D341Med (cell line): Measurements from ENCODE around the gene SLC25A25.
A peak's percentile ranks its signal among the peaks of the same experiment; 100 is the strongest.

Source experiments
- DNase-seq: peaks from one replicate; pipeline ENCODE4 v3.0.0; 2012; ENCODE audit warnings: low spot score

The SLC25A25 gene

GRCh38 chr9:128072144-128073021 is 4.4 kb downstream of the SLC25A25 start:
- no peak for DNase-seq

- DNase-seq, result no peak
Observed at GRCh38 chr9:128073253-128073886, 5.3 kb downstream of the SLC25A25 start.

GRCh38 chr9:128077847-128078503 is 9.9 kb downstream of the SLC25A25 start:
- no peak for DNase-seq

- no peak for DNase-seq
Observed at GRCh38 chr9:128078504-128079434, 10.7 kb downstream of the SLC25A25 start.

- DNase-seq, result no peak
Observed at GRCh38 chr9:128080206-128080605, 12.2 kb downstream of the SLC25A25 start.

- DNase-seq, result no peak
Observed at GRCh38 chr9:128081056-128081455, 13.0 kb downstream of the SLC25A25 start.

- DNase-seq, result no peak
Observed at GRCh38 chr9:128082151-128082550, 14.1 kb downstream of the SLC25A25 start.

- no peak for DNase-seq
Observed at GRCh38 chr9:128084746-128085145, 16.7 kb downstream of the SLC25A25 start.

GRCh38 chr9:128085943-128086342 is 17.9 kb downstream of the SLC25A25 start:
- no peak for DNase-seq

- DNase-seq, result no peak
Observed at GRCh38 chr9:128087262-128087661, 19.2 kb downstream of the SLC25A25 start.

- no peak for DNase-seq
Observed at GRCh38 chr9:128088253-128088945, 20.4 kb downstream of the SLC25A25 start.

GRCh38 chr9:128089299-128089698 is 21.3 kb downstream of the SLC25A25 start:
- DNase-seq, result no peak

GRCh38 chr9:128091144-128091543 is 23.1 kb downstream of the SLC25A25 start:
- no peak for DNase-seq

- DNase-seq, result no peak
Observed at GRCh38 chr9:128091571-128091970, 23.5 kb downstream of the SLC25A25 start.

GRCh38 chr9:128092199-128092977 is 24.4 kb downstream of the SLC25A25 start:
- DNase-seq, result no peak

GRCh38 chr9:128093011-128093410 is 25.0 kb downstream of the SLC25A25 start:
- no peak for DNase-seq

- DNase-seq, result peak; percentile 89
Observed at GRCh38 chr9:128094166-128094949, 26.3 kb downstream of the SLC25A25 start.

GRCh38 chr9:128094950-128095544 is 27.0 kb downstream of the SLC25A25 start:
- no peak for DNase-seq
